Measurements from ENCODE around the gene NUP85. TPM values are rescaled to one million over a fixed set of nuclear protein-coding genes. Genes with fewer than 3 reads are reported as not detected.

The NUP85 gene
- total RNA-seq, 2 donors from 2014 or later, result 30.3 to 39.3 TPM

DNA sequence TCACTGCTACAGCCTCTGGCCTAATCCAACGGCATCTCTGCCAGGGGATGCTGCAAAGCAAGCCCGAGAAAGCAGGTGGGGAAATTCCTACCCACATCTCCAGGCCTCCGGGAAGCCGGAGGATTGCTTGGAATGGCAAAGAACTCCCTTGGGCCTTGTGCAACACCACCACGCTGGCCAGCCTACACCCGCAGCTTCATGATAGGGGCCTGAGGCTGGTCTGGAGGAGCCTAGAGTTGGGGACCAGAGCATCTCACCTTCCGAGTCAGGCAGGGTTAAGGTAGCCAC lies 35.6 kb downstream of the NUP85 start:
- H3K27me3 ChIP-seq (replicated peaks; ENCODE audit: insufficient read depth), result no peaks in the 10 kb centered on the region
- no peak overlapping the region for H3K27ac ChIP-seq
- no peaks in the 10 kb centered on the region for H3K4me1 ChIP-seq (ENCODE audit: control insufficient read depth in 1 of 2, low read depth in 2 of 2)
- H3K4me3 ChIP-seq, result no peak overlapping the region
- no peaks in the 10 kb centered on the region for H3K9me3 ChIP-seq
- no peak for ATAC-seq (ENCODE audit: insufficient number of reproducible peaks, low FRiP score, low read depth)
- DNase-seq (ENCODE audit: low spot score), result no peak
- TF ChIP-seq, protein P1, sequence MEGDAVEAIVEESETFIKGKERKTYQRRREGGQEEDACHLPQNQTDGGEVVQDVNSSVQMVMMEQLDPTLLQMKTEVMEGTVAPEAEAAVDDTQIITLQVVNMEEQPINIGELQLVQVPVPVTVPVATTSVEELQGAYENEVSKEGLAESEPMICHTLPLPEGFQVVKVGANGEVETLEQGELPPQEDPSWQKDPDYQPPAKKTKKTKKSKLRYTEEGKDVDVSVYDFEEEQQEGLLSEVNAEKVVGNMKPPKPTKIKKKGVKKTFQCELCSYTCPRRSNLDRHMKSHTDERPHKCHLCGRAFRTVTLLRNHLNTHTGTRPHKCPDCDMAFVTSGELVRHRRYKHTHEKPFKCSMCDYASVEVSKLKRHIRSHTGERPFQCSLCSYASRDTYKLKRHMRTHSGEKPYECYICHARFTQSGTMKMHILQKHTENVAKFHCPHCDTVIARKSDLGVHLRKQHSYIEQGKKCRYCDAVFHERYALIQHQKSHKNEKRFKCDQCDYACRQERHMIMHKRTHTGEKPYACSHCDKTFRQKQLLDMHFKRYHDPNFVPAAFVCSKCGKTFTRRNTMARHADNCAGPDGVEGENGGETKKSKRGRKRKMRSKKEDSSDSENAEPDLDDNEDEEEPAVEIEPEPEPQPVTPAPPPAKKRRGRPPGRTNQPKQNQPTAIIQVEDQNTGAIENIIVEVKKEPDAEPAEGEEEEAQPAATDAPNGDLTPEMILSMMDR (IDR thresholded peaks at IDR 0.05), result no peak
- peaks cover 89% of the 10 kb centered on the region for H3K36me3 ChIP-seq

DNA sequence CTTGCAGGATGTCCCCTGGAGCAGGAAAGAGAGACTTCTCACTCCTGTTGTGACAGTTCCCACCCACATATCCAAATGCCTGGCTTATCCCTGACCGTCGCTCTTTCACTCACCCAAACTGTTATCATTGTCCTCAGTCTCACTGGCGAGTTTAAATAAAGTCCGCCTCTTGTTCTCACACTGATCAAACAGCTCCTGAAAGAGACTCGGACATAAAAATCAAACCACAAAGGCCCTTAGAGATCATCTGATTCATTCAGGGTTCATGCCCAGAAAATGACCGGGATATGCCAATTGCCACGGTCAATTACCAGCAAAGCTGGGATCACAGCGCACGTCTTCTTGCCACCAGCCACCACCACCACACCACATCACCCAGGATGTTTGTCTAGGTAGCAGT lies 36.0 kb downstream of the NUP85 start:
- H3K27ac ChIP-seq, result no peak overlapping the region
- ATAC-seq (ENCODE audit: insufficient number of reproducible peaks, low FRiP score, low read depth) (no peak), DNase-seq (ENCODE audit: low spot score) (no peak)
- no peaks in the 10 kb centered on the region for H3K9me3 ChIP-seq
- peaks cover 88% of the 10 kb centered on the region for H3K36me3 ChIP-seq
- TF ChIP-seq, protein P1 (IDR thresholded peaks at IDR 0.05), result no peak
- no peaks in the 10 kb centered on the region for H3K4me1 ChIP-seq (ENCODE audit: control insufficient read depth in 1 of 2, low read depth in 2 of 2)
- no peaks in the 10 kb centered on the region for H3K27me3 ChIP-seq (replicated peaks; ENCODE audit: insufficient read depth)
- no peak overlapping the region for H3K4me3 ChIP-seq

DNA sequence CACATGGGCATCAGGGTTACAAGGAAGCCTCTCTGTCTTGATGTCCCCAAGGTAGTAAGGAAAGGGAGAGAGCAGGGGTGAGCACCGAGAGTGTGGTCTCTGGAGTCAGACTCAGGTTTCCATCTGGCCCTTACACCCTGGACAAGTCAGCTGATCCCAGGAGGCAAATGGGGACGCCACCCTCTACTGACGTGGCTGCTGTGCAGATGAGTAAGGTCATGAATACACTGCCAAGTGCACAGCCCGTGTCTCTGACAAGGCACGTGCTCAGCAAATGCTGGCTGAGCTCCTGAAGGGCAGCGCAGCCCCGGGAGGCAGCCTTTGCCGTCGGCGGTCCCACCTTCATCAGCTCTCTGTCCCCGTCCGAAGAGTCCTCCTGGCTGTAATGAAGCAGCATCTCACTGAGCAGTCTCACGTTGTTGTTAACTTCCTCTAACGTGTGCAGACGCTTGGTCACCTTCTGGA lies 36.5 kb downstream of the NUP85 start:
- Histone ChIP-seq H3K36me3 (peaks cover 86% of the 10 kb centered on the region), H3K9me3 (no peaks in the 10 kb centered on the region), H3K4me3 (no peak overlapping the region), H3K27me3 (replicated peaks; ENCODE audit: insufficient read depth) (no peaks in the 10 kb centered on the region), H3K4me1 (ENCODE audit: control insufficient read depth in 1 of 2, low read depth in 2 of 2) (no peaks in the 10 kb centered on the region), H3K27ac (no peak overlapping the region)
- ATAC-seq (ENCODE audit: insufficient number of reproducible peaks, low FRiP score, low read depth) (no peak), DNase-seq (ENCODE audit: low spot score) (no peak)
- TF ChIP-seq, protein P1 (IDR thresholded peaks at IDR 0.05), result no peak

DNA sequence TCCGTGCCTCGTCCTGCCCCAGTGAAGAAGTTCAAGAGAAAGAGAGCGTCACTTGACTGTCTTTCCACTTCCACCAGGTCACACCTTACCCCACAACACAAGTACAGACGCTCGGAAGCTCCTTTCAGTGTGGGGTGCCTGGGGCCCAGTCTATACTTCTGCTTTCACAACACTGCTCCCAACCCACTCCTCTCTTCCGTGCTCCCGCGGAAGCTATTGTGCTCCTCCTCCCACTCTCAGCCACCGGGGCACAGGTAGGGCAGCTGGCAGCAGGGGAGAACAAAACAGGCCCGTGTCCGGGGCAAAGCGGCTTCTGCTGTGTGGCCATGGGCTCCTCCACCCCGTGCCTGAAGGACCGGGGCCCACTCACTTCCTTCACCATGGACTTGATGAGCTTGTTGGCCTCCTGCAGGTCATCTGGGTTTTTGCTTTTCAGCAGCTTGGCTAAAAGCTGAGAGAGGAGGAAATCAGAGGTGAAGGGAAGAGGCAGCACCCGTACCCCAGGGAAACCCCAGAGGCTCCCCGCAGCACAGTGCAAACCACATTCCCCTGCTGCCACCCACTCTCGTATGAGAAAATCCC lies 37.1 kb downstream of the NUP85 start:
- no peak for ATAC-seq (ENCODE audit: insufficient number of reproducible peaks, low FRiP score, low read depth)
- peaks cover 84% of the 10 kb centered on the region for H3K36me3 ChIP-seq
- TF ChIP-seq, protein P1 (IDR thresholded peaks at IDR 0.05), result no peak

DNA sequence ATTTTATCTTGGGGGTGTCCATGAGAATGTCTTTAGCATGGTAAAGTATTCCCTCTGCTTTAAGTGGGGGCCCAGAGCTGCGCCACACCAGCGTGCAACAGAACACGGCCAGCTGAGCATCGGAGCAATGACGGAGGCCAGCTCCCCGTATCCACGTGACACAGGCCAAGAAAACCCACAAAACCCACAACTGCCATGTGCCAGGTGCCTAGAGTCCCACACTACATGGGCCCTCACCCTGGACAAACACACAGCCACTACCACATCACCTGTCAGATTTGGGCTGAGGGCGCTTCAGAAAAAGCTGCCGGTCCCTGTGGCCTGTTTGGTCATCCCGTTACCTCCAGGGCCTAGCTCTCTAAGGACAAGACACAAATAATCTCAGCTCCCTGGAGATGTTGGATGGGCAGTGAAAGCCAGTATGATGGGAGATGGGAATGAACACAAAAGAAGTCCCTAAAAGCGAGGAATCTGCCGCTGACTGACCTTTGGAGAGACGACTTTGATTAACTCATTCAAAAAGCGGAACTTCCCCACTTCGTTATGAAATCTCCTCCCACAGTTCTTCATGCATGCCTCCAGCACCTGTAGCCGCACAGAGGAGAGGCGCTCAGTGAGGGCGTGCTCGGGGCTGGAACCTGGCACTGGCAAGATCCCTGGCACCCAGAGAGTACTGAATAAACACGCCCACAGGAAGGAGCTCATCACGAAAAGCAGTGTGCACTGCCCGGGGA lies 38.8 kb downstream of the NUP85 start:
- Histone ChIP-seq H3K4me1 (ENCODE audit: control insufficient read depth in 1 of 2, low read depth in 2 of 2) (peaks cover under 1 to 3% of the 10 kb centered on the region in 2 donors), H3K4me3 (no peak overlapping the region), H3K27ac (no peak overlapping the region), H3K36me3 (peaks cover 68% of the 10 kb centered on the region), H3K9me3 (no peaks in the 10 kb centered on the region), H3K27me3 (replicated peaks; ENCODE audit: insufficient read depth) (no peaks in the 10 kb centered on the region)
- ATAC-seq (ENCODE audit: insufficient number of reproducible peaks, low FRiP score, low read depth) (no peak), DNase-seq (ENCODE audit: low spot score) (no peak)
- TF ChIP-seq, protein P1 (IDR thresholded peaks at IDR 0.05), result no peak

More for the DNA sequence above, 37.1 kb downstream of the NUP85 start:
- no peak for DNase-seq (ENCODE audit: low spot score)
- H3K27me3 ChIP-seq (replicated peaks; ENCODE audit: insufficient read depth), result no peaks in the 10 kb centered on the region
- no peaks in the 10 kb centered on the region for H3K9me3 ChIP-seq
- H3K27ac ChIP-seq, result no peak overlapping the region
- H3K4me1 ChIP-seq (ENCODE audit: control insufficient read depth in 1 of 2, low read depth in 2 of 2), result no peaks in the 10 kb centered on the region
- H3K4me3 ChIP-seq, result no peak overlapping the region

Measured in thoracic aorta (tissue), 2 donors.